Testis (tissue), 5 donors: ENCODE data around the gene FANCD2. TPM values are rescaled to one million over a fixed set of nuclear protein-coding genes. Genes with fewer than 3 reads are reported as not detected.
A peak's percentile ranks its signal among the peaks of the same experiment; 100 is the strongest.

ENCODE experiments used
- DNase-seq: peaks from one replicate; pipeline ENCODE4 v3.0.0-alpha.2; 2019
- H3K27ac ChIP-seq, 2 donors: fragments of 200-600 bp; sonication (generic); one replicate each; pipeline ENCODE4 v1.5.1; 2019
- H3K27me3 ChIP-seq: fragments of 200-600 bp; sonication (generic); one replicate; pipeline ENCODE4 v1.5.1; 2019
- H3K36me3 ChIP-seq: fragments of 200-600 bp; sonication (generic); one replicate; pipeline ENCODE4 v1.5.1; 2017; ENCODE audit warnings: low read depth; ENCODE audit errors: missing control alignments
- H3K4me1 ChIP-seq: fragments of 200-600 bp; sonication (generic); one replicate; pipeline ENCODE4 v1.5.1; 2019
- H3K4me3 ChIP-seq, 2 donors: fragments of 200-600 bp; sonication (generic); one replicate each; pipeline ENCODE4 v1.5.1; 2017 to 2019
- H3K9me3 ChIP-seq: fragments of 200-600 bp; sonication (generic); one replicate; pipeline ENCODE4 v1.5.1; 2017
- POLR2A ChIP-seq: fragments of 450-650 bp; IDR thresholded peaks from one replicate; pipeline ENCODE4 v1.6.1; 2017; ENCODE audit warnings: antibody characterized with exemption, mild to moderate bottlenecking, moderate library complexity
- WGBS, 2 donors: methylation state at CpG; one replicate each; pipeline ENCODE4 v1.1.5; 2018; 5-methylcytosine and 5-hydroxymethylcytosine counted together
- intact Hi-C: fragments of 100-400 bp; cut with DNase I; formaldehyde crosslinking; loops from one replicate; pipeline ENCODE4 v1.15.1; 2023; ENCODE audit warnings: low total_unique reads
- long read RNA-seq, 2 donors: transcript quantifications; one replicate each; lab custom pipeline, GENCODE V29; 2026
- polyA plus RNA-seq: library from polyadenylated mRNA; stranded (reverse); fragments of 350-450 nt; fragmentation: Illumina TruSeq; extraction: RNeasy Lipid Tissue Mini Kit (QIAGEN cat#74804); gene quantifications from one replicate; pipeline ENCODE4 v1.2.3, GENCODE V29; 2014; ENCODE audit warnings: low read depth, low replicate concordance; ENCODE audit not compliant: insufficient read depth
- total RNA-seq, 2 donors: library from RNA; depleted of rRNA; stranded (reverse); fragments of >200 nt; gene quantifications; one replicate each; pipeline ENCODE4 v1.2.3, GENCODE V29; 2016
- TF ChIP-seq, protein P1 (sequence below), 3 experiments: fragments of 450-650 bp in 2 of 3; fragments of 200-600 bp in 1 of 3; sonication (generic) in 1 of 3; IDR thresholded peaks; one replicate each; pipeline ENCODE4 v1.5.1; 2016 to 2019; ENCODE audit warnings: antibody characterized with exemption in 3 of 3, mild to moderate bottlenecking in 2 of 3, moderate library complexity in 1 of 3

Gene FANCD2
- total RNA-seq (10 to 100 TPM; 23.7 to 41.6 TPM), polyA plus RNA-seq (38.5 TPM)
- long read RNA-seq, donor 1, partial matches to known transcripts = 0 of 6 reads
- long read RNA-seq, donor 1, other reads (novel, unspliced or antisense) = 5 of 6 reads
- long read RNA-seq, donor 2 = 0 reads

DNA sequence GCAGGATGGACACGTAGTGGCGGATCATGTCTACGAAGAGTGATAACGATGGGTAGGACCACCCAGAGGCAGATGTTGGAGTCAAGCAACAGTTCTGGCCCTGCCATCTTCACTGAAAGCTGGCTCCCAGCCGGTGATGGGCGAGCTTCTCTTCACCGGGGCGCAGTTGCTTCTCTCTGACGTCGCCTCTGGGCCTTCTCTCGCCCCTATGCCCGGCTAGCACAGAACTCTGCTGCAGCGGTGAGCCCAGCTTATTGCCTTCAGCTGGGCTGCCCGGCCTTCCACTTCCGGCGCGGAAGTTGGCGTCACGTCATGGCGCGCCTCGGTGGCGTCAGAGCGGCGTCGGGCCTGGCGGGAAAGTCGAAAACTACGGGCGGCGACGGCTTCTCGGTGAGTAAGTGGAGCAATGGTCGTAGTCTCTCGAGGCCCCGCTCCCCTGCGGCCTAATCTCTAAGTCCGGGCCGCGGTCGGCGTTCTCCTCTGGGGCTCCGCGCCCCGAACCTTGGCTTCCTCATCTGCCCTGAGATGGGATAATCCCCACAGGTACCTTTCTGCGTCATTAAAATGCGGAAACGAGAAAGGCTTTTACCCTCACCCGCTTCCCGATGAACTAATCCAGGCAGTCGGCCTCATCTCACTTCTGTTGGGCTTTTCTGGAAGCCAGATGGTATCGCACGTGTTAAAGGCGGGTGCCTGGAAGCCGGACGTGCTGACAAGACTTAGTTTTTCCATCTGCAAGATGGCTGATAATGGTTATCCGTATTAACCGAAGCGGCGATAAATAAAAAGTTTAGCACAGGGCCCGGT is at the start of gene FANCD2:
Gene FANCD2 (plus strand): TSS at position 354 of the 807 bp plus-strand sequence. CDS start 2,221 bp downstream, outside the sequence.
- no peaks in the 10 kb centered on the region for H3K36me3 ChIP-seq
- H3K4me3 ChIP-seq = peak within 1 kb of the TSS; percentile 75 to 90
- 0 to 1% methylated on average over 29 to 61 of the region's 61 CpGs for WGBS, 2 donors
- H3K27me3 ChIP-seq = no peaks in the 10 kb centered on the region
- peaks cover 8% of the 10 kb centered on the region for H3K4me1 ChIP-seq
- peak within 1 kb of the TSS in 1 of 2 donors; percentile 51 for H3K27ac ChIP-seq
- intact Hi-C loops = no loop called here
- peak; percentile 23 for TF ChIP-seq POLR2A
- TF ChIP-seq, protein P1, sequence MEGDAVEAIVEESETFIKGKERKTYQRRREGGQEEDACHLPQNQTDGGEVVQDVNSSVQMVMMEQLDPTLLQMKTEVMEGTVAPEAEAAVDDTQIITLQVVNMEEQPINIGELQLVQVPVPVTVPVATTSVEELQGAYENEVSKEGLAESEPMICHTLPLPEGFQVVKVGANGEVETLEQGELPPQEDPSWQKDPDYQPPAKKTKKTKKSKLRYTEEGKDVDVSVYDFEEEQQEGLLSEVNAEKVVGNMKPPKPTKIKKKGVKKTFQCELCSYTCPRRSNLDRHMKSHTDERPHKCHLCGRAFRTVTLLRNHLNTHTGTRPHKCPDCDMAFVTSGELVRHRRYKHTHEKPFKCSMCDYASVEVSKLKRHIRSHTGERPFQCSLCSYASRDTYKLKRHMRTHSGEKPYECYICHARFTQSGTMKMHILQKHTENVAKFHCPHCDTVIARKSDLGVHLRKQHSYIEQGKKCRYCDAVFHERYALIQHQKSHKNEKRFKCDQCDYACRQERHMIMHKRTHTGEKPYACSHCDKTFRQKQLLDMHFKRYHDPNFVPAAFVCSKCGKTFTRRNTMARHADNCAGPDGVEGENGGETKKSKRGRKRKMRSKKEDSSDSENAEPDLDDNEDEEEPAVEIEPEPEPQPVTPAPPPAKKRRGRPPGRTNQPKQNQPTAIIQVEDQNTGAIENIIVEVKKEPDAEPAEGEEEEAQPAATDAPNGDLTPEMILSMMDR (IDR thresholded peaks at IDR 0.05) = no peak
- peak; percentile 92 for DNase-seq
- H3K9me3 ChIP-seq = no peaks in the 10 kb centered on the region

DNA sequence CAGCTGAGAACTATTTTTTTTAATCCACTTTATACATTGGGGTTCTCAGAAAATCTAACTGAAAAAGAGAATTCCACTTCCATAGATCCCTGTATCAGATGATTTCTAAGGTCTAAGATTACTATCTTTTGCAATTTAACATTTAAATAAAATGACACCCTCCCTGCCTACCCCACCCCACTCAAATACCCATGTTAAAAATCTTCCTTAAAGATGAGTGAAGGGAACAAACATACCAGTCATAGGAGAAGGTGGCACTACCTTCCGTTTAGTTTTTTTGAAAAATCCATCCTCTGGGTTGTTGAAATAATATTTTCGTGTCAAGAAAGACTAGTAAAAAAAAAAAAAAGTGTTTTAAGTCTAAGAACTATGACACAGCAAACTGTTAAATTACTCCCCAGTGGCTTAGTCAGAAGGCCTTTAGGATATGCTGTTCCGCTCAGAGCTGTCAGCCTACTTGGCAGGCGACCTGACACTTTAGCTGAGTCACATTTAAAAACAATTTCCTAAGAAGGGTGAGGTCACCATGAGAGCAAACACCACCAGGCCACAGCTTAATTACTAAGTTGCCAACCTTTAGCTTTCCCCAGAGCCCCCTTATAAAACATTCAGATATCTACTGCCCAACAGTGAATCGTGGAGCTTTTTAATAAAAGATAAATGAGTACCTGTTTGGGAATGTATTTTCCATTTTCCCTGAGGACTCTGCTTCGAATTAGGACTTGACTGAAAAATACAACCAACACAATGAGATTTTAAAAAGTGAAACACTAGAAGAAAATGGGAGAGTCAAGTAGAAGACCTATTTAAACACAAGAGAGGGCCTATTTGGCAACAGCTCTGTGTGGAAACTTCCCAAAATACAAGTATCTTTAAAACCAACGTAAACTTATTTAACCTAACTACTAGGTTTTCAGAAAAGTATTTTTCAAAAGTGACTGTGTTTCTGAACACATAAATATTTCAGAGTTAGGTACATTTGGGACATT is 49.2 kb upstream of the FANCD2 start:
- intact Hi-C loops = no loop called here
- H3K4me3 ChIP-seq = no peak overlapping the region

DNA sequence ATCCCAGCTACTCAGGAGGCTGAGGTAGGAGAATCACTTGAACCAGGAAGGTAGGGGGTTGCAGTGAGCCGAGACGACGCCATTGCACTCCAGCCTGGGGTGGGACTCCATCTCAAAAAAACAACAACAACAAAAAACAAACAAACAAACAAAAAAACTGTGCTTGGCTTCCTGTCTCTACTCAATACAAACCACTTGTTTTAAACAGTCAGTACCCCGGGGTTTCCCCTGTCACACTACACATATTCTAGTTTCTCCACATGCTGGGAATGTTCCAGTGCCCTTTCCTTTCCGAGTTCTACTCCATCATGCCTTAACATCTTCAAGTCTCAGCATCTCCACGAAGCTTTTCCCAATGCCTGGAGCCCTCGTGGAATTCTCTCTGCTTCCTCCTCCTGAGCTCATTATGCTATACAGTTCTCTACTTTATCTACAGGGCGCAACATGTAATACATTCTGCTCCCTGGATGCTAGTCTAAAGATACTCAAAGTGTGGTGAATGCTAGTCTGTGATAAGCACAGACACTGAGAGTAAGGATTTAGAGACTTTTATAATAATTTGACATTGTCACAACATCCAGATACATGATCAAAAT is 47.4 kb upstream of the FANCD2 start:
- intact Hi-C loops = no loop called here

More for the DNA sequence above, 49.2 kb upstream of the FANCD2 start:
- 53 to 72% methylated on average over 7 of the region's 7 CpGs for WGBS, 2 donors
- no peaks in the 10 kb centered on the region for H3K9me3 ChIP-seq
- peak overlapping the region in 1 of 2 donors; percentile 74 for H3K27ac ChIP-seq
- no peaks in the 10 kb centered on the region for H3K4me1 ChIP-seq
- no peaks in the 10 kb centered on the region for H3K36me3 ChIP-seq
- TF ChIP-seq, protein P1 (IDR thresholded peaks at IDR 0.05) = no peak
- TF ChIP-seq POLR2A = no peak
- DNase-seq = peak; percentile 64
- H3K27me3 ChIP-seq = no peaks in the 10 kb centered on the region

DNA sequence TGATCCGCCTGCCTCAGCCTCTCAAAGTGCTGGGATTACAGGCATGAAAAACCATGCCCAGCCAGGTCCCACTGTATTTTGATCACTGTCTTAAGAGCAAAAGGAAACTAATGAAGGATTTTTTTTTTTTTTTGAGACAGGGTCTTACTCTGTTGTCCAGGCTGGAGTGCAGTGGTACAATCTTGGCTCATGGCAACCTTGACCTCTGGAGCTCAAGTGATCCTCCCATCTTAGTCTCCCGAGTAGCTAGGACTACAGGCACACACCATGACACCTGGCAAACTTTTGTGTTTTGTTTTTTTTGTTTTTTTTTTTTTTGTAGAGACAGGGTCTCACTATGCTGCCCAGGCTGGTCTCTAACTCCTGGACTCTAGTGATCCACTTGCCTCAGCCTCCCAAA is 46.0 kb upstream of the FANCD2 start:
- Histone ChIP-seq H3K36me3 (no peaks in the 10 kb centered on the region), H3K9me3 (no peaks in the 10 kb centered on the region), H3K27me3 (no peaks in the 10 kb centered on the region), H3K27ac (no peak overlapping the region), H3K4me3 (no peak overlapping the region), H3K4me1 (no peaks in the 10 kb centered on the region)
- intact Hi-C loops = no loop called here
- DNase-seq = no peak
- WGBS, 2 donors = 74 to 81% methylated on average over 2 of the region's 2 CpGs
- TF ChIP-seq, protein P1 (IDR thresholded peaks at IDR 0.05) = no peak
- no peak for TF ChIP-seq POLR2A

More for the DNA sequence above, 47.4 kb upstream of the FANCD2 start:
- Histone ChIP-seq H3K27ac (no peak overlapping the region), H3K4me1 (no peaks in the 10 kb centered on the region), H3K36me3 (no peaks in the 10 kb centered on the region), H3K27me3 (no peaks in the 10 kb centered on the region), H3K9me3 (no peaks in the 10 kb centered on the region), H3K4me3 (no peak overlapping the region)
- WGBS, 2 donors = 73 to 87% methylated on average over 8 of the region's 8 CpGs
- DNase-seq = no peak
- TF ChIP-seq, protein P1 (IDR thresholded peaks at IDR 0.05) = no peak
- no peak for TF ChIP-seq POLR2A
